Iris pigment epithelial cell (primary cell): Measurements from ENCODE around the gene SVIL.
"Not testable (repeated sequence)": the region's sequence is repeated elsewhere in the genome, so short reads cannot be mapped to it uniquely, and the experiment has no call there.

Experiments
- DNase-seq: peaks from one replicate; pipeline ENCODE4 v3.0.0-alpha.2; 2011; ENCODE audit warnings: low read depth

The SVIL gene

DNA sequence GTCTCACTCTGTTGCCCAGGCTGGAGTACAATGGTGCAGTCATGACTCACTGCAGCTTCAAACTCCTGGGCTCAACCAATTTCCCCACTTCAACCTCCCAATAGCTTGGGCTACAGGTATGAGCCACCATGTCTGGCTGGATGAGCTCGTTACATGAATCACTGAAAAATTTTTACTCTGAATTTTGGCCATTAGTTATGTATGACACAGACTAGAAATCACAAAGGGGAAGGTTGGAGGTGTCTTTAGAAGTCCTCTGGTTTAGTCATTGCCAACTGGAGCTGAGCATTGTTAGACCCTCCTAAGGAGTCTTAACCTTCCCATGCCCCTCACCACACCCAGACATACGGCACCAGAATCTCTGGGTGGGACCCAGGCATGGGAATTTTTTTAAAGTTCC is 34.7 kb downstream of the SVIL start:
- DNase-seq, result no peak

DNA sequence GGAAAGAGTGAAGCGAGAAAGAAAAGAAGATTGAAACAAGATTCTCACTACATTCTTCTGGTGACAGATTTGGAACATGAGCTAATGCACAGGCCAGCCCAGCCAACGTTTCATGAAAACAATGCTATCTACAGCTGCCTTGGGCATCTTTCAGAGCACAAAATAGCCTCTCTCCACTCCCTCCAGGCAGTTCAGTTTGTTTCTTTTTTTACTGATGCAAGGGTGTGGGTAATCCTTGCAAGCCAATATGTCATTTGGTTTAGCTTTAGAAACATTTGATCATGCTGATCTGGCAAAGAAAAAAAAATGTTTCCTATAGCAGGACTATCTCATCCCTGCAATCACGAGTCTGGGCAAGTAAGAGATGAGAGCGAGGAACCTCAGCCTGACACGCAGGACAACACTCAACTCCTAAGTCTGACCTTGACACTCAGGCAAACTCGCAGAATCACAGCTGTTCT is 35.9 kb downstream of the SVIL start:
- peak; percentile 59 for DNase-seq

DNA sequence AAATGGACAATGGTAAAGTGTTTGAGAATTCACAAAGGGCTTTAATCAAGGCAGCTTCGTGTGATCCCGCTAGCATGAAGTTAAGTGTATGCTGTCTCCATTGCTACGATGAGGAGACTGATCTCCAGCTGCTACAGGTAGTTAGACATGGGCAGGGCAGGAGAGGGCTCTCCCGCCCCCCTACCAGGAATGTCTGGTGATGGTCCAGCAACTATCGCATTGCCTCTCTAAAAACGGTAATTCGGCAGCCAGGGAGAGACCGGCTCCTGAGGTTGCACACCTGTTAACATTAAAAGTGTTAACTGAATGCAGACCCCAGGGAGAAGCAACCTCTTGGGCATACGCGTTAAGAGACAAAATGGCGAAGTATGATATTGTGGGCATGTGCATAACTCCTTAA is 37.9 kb downstream of the SVIL start:
- no peak for DNase-seq

DNA sequence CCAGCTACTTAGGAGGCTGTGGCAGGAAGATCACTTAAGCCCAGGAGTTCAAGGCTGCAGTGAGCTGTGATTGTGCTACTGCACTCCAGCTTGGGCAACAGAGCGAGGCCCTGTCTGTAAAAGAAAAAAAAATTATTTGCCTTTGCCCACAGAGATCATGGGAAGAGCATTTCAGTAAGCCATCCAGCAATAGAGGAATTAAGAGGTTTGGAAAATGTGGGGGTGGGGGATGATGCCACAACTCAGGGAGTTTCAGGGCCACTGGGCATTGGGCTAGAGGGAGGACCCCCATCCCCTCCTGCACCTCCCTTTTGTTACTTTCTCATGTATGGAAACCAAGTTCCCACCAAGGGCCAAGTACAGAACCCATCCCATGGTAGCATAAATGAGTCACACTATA is 38.4 kb downstream of the SVIL start:
- no peak for DNase-seq

DNA sequence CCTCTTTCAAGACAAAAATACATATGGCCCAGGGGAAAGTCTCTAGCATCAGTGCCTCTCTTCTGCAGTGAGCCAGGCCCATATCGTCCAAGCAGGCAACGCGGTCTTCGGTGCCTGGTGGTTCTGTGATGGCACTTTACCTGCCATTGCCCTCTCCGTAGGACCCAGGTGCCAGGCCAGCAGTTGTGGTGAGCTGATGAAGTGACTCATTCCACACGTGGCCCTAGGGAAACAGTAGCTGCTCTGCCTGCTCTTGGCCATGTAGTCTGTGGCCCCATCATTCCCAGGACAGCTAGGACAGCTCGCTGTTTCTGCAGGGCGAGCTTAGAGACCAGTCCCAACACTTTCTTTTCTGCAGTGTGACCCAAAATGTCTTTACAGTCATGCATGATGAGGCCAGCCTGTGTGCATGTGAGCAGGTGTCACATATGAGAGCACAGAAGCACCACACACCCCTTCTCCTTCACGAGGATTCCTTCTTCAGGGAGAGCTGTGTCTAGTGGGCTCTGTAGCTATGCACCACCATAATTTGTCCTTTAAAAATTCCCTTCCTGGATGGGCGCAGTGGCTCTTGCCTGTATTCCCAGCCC is 39.0 kb downstream of the SVIL start:
- no peak for DNase-seq

DNA sequence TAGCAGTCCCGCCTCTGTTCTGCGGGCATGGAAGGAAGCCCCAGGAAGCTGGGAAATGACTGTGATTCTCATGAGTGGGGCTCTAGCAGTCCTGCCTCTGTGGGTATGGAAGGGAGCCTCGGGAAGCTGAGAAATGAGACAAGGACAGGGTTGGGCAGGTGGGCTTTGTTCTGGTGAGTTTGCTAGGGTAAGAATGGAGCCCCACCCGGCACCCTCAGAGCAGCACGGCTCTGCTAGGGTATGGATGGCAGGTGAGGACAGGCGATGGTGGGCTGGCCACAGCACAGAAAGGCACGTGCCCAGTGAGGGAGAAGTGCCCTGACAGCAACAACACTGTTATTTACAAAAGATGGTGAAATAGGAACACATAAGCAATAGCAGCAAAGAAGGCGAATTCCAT is 39.6 kb downstream of the SVIL start:
- DNase-seq, result no peak

DNA sequence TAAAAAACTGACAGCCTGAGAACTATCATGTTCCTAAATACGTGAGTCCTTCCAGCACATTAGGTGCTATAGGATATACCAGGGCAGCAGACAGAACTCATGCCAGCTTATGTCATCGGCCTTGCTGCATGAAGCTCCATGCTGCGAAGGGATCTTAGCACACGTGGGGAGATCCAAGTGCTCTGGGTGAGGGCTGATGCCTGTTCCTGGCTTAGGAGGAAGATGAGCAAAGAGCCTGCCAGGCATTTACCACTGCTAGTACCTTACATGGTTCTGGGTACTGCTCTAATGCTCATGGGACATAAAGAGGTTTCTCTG is 43.2 kb downstream of the SVIL start:
- no peak for DNase-seq

DNA sequence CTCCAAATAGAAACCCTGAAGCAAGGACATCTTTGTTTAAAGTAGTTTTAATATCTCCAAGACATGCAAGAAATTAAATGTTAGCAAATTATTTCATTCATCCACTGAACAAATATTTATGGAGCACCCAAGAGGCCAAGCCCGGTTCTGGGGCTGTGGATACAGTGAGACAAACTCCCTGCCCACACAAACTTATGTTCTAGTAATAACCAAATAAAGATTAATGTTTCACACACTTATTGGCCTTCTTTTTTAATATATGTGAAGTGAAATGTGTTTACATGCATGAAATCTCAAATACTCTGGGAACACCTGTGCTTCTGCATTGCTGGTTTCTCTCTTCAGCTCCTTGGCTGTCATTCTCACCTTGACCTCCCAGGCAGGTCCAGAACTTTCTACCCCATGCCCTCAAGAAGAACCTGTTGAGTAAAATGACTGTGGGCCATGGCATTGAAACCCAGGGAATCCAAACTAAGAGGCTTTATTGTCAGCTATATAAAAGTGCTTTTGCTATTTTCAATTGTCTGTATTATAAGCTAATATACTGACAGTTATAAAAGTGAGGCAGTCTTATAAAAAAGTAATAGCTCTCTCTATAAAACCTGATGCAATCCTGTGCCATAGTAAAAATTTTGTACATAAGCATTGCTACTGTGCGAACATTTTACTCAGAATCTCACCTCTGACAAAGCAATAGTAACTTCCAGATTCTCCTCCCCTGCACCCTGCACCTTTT is 43.7 kb downstream of the SVIL start:
- DNase-seq, result no peak

DNA sequence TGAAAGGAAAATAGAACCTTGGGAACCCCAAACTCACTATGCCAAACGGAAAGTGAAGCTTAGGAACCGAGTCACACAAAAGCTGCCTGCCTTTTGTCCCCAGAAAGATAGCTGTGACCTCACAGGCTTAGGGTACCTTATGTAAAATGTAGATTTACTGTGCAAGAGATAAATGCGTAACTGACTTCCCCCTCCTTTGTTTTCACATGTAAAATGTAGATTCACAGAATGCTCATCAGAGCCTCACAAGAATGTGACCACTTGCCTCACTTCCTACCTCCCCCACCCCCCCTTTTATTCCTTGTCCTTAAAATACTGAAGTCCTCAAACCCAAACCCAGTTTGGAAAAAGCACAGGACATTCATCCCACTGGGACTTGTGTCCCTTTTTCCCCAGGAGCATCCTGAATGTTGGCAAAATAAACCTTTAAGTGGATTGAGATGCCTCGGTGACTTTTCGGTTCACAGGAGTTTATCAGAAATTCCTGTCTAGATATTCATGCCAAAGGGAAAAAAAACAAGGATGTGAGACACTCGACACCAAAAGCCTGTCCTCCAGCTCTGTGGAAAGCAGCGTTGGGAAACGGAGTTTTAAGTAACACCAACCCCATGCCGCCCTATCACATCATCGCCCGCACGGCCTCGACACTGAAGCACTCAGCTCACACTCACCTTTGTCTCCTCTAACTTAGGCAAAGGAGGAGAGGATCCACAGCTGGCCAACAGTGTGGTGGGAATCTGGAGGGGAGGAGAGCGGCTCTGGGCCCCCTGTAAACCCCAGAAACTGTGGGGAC is 45.9 kb downstream of the SVIL start:
- peak; percentile 59 for DNase-seq

DNA sequence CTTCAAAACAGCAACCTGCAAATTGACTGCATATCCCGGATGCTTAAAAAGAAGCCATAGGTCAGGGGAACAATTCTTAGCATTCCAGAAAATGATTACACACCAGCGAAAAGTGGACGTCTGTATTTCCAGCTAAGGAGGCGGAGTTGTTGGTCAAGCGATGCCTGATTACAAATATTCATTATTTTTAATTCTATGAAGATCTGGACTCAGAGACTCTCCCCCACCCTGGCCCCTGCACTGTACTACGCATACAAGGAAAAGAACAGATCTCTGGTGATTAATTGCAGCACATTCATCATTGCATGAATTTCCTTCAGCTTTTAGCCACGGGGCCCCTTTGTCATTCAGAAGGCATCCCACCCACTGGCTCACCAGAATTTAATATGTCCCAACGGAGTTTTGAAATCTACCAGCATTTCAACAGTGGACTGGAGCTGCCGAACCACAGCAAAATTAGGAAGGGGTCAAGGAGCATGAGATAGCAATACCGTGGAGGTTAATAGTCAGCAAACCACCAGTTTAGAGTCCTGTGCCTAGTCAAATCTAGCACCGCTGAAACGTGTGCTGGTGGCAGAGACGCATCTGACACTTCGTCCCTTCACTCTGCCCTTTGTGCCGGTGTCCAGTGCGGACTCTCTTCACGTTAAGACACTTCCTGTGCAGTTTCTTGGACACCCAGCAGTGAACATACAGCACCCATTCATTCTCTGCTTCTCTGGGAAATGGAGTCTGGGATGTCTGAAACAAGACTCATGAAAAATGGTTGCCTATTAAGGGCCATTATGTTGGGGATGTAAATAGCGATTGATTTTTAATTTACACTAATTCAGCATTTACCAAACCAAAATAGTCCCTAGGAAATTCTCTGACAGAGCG is 46.8 kb downstream of the SVIL start:
- DNase-seq, result peak; percentile 79

DNA sequence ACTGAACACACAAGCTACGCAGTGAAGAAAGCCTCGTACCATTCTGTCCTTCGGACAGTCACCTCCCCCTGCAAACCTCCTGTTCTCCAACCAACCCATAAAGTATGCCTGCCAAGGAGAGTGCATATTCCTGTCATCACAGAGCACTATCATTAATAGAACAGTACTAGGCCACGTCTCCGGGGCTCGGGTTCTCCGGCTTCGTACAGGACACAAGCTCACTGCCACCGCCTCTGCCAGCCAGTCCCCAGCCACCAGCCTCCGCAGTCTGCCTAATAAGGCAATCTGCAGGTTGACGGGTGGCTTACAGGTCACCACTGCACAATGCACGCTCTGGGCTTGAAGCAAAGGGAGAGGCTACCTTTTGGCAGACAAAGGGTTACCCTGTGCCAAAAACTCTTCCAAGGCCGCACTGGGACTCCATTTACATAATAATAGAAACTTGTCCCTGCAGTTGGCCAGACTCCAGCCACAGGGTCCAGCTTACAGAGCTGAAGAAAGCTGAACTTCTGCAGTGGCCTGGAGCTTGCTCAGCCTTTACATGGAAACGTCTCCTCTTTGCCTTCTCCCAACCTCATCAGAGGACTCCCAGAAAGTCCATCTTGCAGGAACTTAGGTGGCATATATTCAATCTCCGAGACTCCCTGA is 47.5 kb downstream of the SVIL start:
- DNase-seq, result not testable (repeated sequence)

DNA sequence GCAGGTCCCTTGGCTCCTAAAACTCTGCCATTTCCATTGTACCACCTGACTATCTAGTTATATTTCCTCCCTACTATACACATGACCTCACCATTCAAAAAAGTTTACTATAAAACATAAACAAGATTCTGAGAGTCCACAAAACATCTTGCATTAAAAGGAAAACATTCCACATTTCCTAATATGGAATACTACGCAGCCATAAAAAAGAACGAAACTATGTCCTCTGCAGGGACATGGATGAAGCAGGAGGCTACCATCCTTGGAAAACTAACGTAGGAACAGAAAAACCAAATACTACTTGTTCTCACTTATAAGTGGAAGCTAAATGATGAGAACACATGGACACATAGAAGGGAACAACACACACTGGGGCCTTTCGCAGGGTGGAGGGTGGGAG is 48.3 kb downstream of the SVIL start:
- no peak for DNase-seq

DNA sequence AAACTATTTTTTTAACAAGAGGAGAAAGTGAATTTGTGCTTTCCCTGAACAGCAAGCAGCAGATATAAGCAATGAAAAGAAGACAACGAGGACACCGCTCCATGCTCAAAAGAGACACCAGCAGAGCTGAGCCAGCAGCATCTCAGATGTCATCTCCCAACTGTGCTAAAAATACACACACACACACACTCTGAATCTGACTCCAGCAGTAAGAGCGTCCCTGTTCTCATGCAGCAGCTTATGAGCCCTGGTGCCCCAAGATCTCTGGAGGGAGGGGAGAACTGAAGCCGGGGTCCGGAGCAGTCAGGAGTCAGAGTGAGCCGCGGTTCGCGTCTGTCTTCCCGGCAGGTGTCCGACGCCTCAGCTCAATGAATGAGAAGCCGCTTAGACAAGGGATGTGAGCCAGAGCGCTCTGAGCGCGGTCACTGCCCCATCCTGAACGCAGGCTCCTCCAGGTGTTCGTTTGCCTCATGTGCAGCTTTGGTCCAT is 49.2 kb downstream of the SVIL start:
- no peak for DNase-seq

DNA sequence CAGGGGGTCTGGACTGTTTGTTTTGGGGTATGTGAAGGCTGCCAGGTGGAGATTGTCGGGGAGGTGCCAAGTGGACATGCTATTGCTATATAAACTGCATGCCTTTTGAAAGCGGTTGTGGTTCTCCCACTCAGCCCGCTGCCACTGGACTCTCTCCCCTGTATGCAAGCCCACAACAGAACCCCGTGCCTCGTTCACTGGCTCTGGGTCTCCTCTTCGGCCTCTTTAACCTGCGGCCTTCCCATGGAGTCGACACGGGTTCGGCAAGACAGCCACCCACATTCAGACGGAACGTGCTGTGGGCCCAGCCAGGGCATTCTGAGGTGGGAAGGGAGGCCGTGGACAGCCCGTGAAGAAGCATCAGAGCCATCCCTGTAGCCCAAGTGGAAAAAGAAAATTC is 50.3 kb downstream of the SVIL start:
- DNase-seq, result no peak

DNA sequence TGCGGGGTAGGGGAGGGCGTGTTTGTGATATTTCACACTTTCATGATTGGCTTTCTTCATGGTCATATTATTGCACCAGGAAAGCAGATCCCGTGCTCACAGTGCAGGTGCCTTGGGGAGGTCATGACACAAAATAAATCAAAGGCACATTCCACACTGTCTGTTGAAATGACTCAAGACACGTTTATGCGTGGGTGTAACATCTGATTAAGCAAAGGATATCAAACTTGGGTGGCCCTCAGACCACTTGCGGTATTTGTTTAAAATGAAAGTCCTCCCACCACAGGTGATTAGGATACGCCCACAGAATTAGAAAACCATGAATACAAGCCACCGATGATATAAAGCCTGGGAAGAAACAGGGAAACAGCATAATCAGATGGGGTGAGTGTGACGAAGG is 51.1 kb downstream of the SVIL start:
- DNase-seq, result peak; percentile 49

DNA sequence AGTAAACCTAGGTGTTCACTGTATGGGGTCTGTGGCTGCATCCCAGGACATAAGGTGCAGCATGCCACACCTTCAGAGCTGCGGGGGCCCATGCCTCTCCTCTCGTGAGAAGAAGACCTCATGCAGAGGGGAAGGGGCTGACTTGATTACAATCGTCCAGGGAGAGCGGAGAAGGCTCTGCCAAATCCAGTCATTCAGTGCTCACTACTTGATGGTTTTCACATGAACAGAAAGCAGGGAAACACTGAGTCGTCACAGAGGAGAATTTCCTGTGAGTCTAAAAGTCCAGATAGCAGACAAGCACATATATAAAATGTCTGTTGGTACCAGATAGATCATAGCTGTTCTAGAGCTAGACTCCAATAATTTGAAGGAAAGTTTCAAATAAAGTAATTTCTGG is 52.0 kb downstream of the SVIL start:
- DNase-seq, result peak; percentile 89

DNA sequence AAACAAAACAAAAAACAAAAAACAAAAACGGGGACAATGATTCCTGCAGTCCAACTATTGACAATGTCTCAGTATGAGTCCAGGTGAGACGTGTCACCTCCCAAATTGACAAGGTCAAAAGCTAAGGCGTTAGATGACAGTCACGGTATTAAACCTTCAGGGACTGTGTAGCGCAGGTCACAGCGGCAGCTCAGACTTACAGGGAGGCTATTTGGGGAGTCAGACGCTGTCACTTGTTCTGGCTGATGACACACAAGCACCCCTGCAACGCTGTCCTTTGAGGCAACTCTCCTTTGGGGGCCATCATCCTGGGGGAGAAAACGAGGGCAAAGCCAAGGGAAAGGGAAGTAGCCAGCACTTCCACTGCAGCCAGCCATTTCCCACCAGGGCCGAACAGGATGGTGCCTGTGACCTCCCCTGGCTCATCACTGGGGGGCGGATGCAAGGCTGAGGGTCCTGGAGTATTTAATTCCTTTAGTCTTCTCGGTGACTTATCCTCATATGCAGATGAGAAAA is 55.3 kb downstream of the SVIL start:
- DNase-seq, result no peak

DNA sequence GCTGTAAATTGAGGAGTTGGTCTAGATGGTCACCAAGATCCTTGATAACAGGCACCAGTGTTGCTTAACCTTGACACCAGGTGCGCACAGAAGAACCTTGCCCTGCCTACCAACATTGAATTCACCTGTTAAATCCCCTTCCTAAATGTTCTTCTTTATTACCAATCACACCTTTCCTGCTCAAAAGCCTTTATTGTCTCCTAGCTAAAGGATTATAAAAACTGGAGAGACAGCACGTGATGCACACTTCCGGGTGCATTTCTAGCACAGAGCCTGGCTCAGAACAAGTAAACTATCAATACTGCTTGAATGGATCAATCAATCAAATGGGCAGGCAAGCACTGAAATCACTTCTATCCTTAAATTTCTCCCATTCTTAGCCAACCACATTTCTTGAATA is 56.3 kb downstream of the SVIL start:
- no peak for DNase-seq

DNA sequence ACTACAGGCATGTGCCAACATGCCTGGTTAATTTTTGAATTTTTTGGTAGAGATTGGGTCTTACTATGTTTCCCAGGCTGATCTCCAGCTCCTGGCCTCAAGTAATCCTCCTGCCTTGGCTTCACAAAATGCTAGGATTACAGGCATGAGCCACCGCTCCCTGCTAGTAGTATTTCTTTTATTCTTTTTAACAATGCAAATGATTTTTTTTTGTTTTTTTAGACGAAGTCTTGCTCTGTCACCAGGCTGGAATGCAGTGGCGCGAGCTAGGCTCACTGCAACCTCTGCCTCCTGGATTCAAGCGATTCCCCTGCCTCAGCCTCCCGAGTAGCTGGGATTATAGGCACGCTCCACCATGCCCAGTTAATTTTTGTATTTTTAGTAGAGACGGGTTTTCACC is 58.1 kb downstream of the SVIL start:
- peak; percentile 49 for DNase-seq

DNA sequence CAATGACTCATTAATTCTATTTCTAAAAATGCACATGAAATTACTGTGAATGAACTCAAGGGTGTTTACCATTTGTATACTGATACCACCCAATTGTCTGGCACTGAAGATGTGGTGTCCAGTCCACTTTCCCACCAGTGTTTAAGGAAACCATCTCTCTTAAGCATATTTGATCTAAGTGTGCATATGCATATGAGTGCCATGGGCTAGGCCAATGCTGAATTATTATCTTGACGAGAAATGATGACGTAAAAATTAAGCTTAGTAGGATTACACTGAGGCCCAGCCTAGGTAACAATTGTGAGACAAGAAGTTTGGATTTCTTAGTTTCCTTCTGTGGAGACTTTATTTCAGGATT is 59.7 kb downstream of the SVIL start:
- no peak for DNase-seq
